ENCODE measurements around the gene IDI1.
"Not testable (repeated sequence)": the region's sequence is repeated elsewhere in the genome, so short reads cannot be mapped to it uniquely, and the experiment has no call there.

IDI1 gene

GRCh38 chr10:1048732-1049424 lies at the start of gene IDI1:
TSS of gene IDI1 (minus strand) at chr10:1049119. CDS start at chr10:1049003, 116 bp downstream.
- peak; percentile 100 for DNase-seq (ENCODE audit: low read depth)

DNA sequence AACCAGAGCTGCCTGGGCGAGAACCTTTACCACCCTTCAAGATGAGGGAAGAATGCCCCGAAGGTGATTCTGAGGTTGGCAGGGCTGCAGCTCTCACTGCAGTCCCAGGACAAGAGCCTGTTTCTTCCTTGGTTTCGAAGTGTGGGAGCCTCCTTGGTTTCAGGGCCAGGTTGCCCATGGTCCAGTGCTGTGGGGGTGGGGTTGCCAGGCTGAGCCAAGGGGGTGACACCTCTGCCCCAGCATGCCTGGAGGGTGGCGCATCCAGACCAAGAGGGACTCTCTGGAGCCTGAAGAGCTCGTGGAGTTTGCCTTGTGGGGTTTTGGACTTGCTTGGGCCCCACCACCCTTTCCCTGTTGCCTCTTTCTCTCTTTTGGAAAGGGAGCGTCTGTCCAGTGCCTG lies 48.5 kb upstream of the IDI1 start:
- DNase-seq (ENCODE audit: low read depth): no peak

DNA sequence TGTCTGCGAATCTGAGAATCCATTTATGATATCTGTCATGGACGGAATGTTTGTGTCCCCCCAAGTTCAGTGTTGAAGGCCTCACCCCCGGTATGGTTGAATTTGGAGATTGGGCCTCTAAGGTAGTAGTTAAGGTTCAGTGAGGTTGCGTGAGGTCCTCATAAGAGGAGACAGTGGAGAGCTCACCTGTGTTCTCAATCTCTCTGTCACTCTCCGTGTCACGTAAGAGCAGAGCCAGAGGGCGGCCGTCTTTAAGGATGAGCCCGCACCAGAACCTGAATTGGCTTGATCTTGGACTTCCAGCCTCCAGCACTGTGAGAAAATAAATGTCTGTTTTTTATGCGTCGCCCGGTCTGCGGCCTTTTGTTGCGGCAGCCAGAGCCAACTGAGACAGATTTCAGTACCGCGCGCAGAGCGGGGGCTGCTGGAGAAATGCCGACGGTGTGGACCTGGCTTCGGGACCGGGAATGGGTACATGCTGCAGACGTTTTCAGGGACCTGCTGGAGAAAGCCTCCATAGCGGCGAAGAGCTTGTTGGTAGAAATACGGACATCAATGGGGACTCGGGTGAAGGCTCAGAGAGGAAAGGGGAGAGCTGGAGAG lies 47.5 kb upstream of the IDI1 start:
- no peak for DNase-seq (ENCODE audit: low read depth)

DNA sequence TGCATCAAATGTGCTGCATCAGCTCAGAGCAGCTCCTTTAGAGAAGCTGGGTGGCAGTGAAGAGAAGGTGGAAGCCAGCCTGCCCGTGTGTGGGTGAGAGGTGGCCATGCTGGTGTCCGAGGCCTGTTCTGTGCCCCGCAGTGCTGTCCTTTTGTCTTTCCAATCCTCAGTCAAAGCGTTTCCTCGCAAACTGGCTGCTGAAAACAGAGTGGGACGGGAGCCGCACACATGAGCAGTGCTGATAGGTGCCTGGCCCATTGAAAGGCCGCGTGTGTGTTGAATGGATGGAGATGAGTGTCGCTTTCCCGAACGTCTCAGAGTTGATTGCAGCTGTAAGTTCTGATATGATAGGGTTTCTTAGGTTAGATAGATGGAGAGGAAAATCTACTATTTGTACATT lies 46.6 kb upstream of the IDI1 start:
- DNase-seq (ENCODE audit: low read depth): no peak

- DNase-seq (ENCODE audit: low read depth): no peak
These were observed 45.5 kb upstream of the IDI1 start for GRCh38 chr10:1094112-1095057.

- DNase-seq (ENCODE audit: low read depth): no peak
These were observed 44.8 kb upstream of the IDI1 start for GRCh38 chr10:1093696-1094095.

DNA sequence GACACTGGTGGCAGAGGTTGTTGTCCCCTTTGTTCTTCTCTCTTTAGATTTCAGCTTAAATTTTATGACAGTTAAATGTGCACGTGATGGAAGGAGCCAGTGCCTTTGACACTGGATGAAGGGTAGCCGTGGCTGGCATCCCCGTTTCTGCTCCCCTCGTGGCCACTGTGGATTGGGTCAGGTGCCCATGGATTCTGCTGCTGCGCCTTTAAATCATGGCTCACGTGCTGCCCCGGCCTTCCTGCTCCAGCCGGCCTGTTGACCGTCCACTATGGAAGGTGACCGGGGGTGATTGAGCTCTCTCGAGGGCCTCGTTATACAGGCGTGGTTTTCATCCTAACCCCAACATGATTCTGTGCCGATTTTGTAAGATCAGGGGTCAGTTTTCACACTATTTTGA lies 41.8 kb upstream of the IDI1 start:
- no peak for DNase-seq (ENCODE audit: low read depth)

- no peak for DNase-seq (ENCODE audit: low read depth)
These were observed 40.2 kb upstream of the IDI1 start for GRCh38 chr10:1089017-1089689.

DNA sequence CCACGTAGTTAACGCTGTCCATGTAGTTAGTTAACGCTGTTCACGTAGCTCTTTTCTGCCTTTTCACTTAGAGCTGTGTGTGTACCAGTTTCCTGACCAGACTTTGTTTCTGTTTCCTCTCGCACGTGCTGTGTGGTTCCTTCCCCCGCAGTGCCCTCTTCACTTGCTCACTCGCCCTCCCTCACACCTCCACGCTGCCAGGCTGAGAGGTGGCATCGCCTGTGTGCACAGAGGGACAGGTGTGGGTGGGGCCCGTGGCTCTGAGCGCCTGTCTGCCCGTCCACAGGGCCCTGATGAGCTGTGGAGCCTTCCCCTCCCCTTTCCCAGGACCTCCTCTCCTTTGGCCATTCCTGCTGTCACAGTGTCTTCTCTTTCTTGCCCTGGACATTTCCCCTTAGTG lies 37.9 kb upstream of the IDI1 start:
- DNase-seq (ENCODE audit: low read depth): no peak

DNA sequence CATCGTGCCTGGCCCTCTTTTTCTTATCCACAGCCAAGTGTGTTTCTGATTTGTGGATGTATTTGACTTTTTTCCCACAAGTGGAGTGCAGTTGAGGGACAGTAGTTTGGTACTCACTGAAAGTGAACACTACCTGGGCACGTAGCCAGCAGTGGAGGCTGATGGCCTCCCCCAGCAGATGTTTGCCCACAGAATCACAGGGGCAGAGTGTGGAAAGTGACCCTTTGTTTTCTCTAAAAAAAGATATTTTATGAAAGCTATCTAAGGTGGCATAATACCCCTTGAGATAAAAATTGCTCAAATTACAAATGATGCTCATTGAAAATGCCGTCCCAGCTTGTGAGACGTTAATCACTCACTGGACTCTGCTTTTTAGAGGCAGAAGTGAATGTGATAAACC lies 36.3 kb upstream of the IDI1 start:
- no peak for DNase-seq (ENCODE audit: low read depth)

DNA sequence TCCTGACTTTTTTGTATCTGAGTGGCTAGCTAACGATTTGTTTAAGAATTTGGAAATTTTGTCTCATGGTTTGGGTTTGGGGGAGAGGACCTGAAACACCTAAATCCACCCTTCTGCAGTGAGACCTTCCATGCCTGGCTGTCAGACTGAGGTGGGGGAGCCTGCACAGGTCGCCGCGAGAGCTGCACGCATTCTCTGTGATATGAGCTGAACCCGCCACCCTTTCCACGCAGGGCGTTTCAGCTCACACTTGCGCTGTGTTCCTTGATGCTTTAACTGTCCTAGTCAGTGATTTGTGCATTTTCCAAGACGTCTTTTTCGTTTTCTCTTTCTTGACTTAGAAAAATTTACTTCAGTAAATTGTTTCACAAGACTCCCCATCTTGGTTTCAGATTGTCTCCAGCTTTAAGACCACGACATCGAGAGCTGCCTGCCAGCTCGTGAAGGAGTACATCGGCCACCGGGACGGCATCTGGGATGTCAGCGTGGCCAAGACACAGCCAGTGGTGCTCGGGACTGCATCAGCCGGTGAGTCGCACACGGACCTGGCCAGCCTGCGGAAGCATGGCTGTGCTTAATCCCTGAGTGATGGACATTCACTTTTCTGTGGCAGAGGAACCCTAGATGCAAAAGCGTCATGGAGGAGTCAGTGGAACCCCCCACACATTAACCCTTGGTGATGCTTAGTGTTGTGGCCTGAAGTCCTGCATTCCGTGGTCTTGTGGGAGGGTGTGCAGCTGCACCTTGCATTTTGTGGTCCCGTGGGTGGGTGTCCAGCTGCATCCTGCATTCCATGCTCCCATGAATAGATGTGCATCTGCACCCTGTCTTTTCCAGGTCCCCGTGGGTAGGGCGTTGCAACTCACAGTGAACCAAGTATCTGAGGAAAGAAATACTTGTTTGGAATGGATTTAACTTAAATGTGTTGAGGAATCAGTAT lies 35.4 kb upstream of the IDI1 start:
- no peak for DNase-seq (ENCODE audit: low read depth)

DNA sequence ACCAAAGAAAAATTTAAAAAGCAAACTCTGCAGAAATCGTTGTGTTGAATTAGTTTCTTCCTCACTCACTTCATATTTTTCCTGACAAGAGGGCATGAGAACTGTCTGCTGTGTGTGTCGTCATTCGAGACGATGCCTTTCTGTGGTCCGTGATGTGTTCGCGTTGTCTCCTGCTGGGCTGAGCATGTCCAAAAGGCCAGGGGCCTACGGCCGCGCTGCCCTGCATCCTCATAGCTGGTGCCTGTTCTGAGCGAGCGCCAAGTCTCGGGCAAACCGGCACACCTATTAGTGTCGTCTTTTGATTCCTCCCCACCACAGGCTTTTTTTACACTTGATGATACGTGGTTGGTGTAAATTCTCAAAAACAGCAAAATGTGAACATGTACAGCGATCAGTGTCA lies 34.7 kb upstream of the IDI1 start:
- DNase-seq (ENCODE audit: low read depth): no peak

- no peak for DNase-seq (ENCODE audit: low read depth)
These were observed 29.7 kb upstream of the IDI1 start for GRCh38 chr10:1078668-1079067.

DNA sequence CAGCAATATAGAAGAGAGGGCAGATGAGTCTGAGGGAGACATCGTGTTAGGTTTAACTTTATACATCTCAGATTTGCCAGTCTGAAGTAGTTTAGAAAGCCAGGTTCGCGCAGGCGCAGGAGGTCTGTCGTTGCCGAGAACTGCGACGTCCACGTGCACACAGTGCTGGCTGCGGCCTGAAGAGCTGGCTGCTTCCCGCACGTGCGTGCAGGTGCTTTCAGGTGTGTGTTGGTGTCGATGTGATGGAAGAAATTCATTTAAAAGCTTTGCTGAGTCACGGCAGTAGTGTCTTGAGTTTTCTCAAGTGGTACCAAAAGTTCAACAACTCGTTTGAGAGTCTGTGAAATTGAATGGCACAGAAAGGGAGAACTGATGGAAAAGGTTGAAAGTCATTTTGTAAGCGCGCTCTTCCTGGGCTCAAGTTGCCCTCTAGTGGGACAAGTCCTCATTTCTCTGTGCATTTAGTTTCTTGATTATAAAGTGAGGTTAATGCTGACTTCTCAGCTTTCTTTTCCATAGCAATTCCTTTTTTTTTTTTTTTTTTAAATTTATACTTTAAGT lies 25.9 kb upstream of the IDI1 start:
- DNase-seq (ENCODE audit: low read depth): no peak

GRCh38 chr10:1074052-1074747 lies 25.3 kb upstream of the IDI1 start:
- DNase-seq (ENCODE audit: low read depth): no peak

GRCh38 chr10:1070919-1071318 lies 22.0 kb upstream of the IDI1 start:
- DNase-seq (ENCODE audit: low read depth): no peak

DNA sequence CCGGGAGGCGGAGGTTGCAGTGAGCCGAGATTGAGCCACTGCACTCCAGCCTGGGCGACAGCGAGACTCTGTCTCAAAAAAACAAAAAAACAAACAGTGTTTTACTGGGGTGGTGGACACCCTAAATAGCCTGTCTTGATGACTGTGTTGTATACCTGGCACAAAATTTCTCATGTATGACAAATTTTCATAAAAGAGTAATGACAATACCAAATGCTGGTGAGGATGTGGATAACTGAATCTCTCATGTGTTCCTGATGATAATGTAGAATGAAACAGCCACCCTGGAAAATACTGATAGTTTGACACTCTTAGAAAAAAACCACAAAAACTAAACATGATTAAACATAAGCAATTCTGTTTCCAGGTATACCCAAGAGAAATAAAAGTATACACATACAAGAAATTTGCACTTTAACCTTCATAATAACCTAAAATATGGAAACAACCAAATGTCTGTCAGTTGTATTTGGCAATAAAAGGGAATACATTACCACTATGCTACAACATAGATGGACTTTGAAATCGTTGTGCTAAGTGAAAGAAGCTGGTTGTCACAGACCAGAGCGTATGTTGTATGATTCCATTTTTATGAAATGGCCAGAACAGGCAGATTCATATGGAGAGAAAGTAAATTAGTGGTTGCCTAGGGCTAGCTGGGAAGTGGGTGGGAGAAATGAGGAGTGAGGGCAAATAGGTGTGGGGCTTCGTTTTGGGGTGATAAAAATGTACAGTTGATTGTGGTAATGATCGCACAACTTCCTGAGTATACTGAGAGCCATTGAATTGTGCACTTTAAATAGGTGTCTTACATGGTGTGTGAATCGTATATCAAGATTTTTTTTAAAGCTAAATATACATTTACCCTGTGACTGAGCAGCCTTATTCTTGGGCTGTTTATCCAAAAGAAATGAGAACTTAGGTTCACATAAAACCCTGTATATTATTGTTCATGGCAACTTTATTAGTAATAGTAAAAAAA lies 19.8 kb upstream of the IDI1 start:
- no peak for DNase-seq (ENCODE audit: low read depth)

DNA sequence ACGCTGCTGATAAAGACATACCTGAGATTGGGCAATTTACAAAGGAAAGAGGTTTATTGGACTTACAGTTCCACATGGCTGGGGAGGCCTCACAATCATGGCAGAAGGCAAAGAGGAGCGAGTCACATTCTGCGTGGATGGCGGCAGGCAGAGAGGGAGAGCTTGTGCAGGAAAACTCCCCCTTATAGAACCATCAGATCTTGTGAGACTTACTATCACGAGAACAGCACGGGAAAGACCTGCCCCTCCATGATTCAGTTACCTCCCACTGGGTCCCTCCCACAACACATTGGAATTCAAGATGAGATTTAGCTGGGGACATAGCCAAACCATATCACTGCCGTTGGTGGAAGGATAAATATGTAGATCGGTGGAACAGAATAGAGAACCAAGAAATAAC lies 17.8 kb upstream of the IDI1 start:
- not testable (repeated sequence) for DNase-seq (ENCODE audit: low read depth)

DNA sequence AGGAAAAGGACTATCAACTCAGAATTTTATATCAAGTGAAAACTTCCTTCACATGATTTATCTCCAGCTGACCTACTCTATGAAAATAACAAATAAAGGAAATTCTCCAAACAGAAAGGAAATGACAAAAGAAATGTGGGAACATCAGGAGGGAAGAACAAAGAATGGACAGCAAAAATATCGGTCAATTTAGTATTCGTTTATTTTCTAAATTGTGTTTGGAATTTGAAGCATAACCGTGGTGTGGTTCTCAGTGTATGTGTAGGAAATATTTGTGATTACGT lies 16.0 kb upstream of the IDI1 start:
- DNase-seq (ENCODE audit: low read depth): no peak

All from fibroblast of gingiva (primary cell).